AG04450 (cell line): ENCODE results near the gene METTL13. TPM values are rescaled to one million over a fixed set of nuclear protein-coding genes. Genes with fewer than 3 reads are reported as not detected.

ENCODE experiments used
- CTCF ChIA-PET: fragments of 300-600, 350-600 bp; formaldehyde crosslinking; extraction: SDS; loops from one replicate; lab custom pipeline; 2022; ENCODE audit warnings: antibody characterized with exemption, inconsistent platforms; lab: Charles Lee
- POLR2A ChIA-PET: fragments of 350-600 bp; formaldehyde crosslinking; extraction: SDS; loops from one replicate; lab custom pipeline; 2021; ENCODE audit warnings: antibody characterized with exemption, inconsistent platforms; lab: Yijun Ruan, JAX
- DNase-seq: peaks from one replicate; pipeline ENCODE4 v3.0.0-alpha.2; 2011; ENCODE audit warnings: low read depth, low spot score
- H3K27ac ChIP-seq: one replicate; pipeline ENCODE4 v1.5.1; 2012; ENCODE audit warnings: low read depth, low read length, control low read depth
- H3K27me3 ChIP-seq: one replicate; pipeline ENCODE4 v1.6.0; 2012; ENCODE audit warnings: low read length; ENCODE audit not compliant: control insufficient read depth, insufficient read depth
- H3K4me3 ChIP-seq: 2 replicates; pipeline ENCODE4 v1.5.1; 2011; ENCODE audit warnings: mild to moderate bottlenecking, low read depth, low read length, control low read depth
- H3K9me3 ChIP-seq: 2 replicates; pipeline ENCODE4 v1.5.1; 2012; ENCODE audit warnings: low read length; ENCODE audit not compliant: control insufficient read depth, insufficient read depth
- polyA plus RNA-seq: library from polyadenylated mRNA; depleted of rRNA; stranded (reverse); fragments of >200 nt; gene quantifications from 2 replicates; pipeline ENCODE4 v1.2.3, GENCODE V29; 2011
- TF ChIP-seq, protein P1 (sequence below): IDR thresholded peaks from 2 replicates; pipeline ENCODE4 v1.5.1; 2011; ENCODE audit warnings: low read depth, low read length, control low read depth, inconsistent platforms

Gene METTL13
- polyA plus RNA-seq, 1 experiment: 32.0 TPM

DNA sequence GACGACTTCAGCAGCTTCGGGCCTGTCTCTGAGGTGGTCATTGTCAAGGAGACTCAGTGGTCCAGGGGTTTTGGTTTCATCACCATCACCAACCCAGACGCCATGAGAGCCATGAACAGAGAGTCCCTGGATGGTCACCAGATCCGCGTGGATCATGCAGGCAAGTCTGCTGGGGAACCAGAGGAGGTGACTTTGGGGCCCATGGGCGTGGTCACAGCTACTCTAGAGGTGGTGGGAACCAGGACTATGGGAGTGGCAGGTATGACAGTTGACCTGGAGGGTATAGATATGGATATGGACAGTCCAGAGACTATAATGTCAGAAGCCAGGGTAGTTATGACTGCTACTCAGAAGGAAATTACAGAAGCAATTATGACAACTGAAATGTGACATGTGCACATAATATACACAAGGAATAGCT is 19.3 kb upstream of the METTL13 start:
- ChIA-PET POLR2A (no interaction called here), CTCF (interaction anchor here (0.9 kb wide), 1 partner anchor 9 kb away, joined by 3 read pairs; no protein-coding TSS in a partner anchor)
- TF ChIP-seq, protein P1, sequence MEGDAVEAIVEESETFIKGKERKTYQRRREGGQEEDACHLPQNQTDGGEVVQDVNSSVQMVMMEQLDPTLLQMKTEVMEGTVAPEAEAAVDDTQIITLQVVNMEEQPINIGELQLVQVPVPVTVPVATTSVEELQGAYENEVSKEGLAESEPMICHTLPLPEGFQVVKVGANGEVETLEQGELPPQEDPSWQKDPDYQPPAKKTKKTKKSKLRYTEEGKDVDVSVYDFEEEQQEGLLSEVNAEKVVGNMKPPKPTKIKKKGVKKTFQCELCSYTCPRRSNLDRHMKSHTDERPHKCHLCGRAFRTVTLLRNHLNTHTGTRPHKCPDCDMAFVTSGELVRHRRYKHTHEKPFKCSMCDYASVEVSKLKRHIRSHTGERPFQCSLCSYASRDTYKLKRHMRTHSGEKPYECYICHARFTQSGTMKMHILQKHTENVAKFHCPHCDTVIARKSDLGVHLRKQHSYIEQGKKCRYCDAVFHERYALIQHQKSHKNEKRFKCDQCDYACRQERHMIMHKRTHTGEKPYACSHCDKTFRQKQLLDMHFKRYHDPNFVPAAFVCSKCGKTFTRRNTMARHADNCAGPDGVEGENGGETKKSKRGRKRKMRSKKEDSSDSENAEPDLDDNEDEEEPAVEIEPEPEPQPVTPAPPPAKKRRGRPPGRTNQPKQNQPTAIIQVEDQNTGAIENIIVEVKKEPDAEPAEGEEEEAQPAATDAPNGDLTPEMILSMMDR: no peak
- DNase-seq: no peak
- Histone ChIP-seq H3K27me3 (peaks cover 4% of the 10 kb centered on the region), H3K9me3 (no peaks in the 10 kb centered on the region; the same call in 1 of the 2 replicates), H3K27ac (no peak overlapping the region), H3K4me3 (no peak overlapping the region)

GRCh38 chr1:171763764-171764163 is 17.7 kb upstream of the METTL13 start:
- TF ChIP-seq, protein P1: no peak
- no peaks in the 10 kb centered on the region for H3K9me3 ChIP-seq
- H3K27ac ChIP-seq: no peak overlapping the region
- H3K27me3 ChIP-seq: peaks cover 4% of the 10 kb centered on the region
- H3K4me3 ChIP-seq: no peak overlapping the region
- ChIA-PET POLR2A (no interaction called here), CTCF (interaction anchor here (1.1 kb wide), 1 partner anchor 21 kb away, joined by 6 read pairs; no protein-coding TSS in a partner anchor)
- DNase-seq: no peak

DNA sequence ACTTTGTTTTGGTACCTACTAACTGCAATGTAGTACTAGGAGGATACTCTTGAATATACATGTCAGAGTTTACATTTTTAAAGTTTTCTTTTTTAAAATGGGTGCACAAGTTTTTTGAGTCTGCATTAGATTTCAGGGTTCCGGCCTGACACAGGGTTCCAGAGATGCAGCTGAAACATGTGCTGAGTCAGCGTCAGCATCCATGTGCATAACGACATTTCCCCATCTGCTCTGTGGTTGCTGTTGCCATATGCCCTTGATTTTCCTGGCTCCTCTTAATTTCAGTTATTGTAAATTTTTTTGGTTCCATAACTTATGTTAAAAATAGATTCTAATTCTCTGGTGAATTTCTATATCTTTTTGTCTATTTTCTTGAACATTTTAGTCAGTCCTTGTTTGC is 12.3 kb upstream of the METTL13 start:
- TF ChIP-seq, protein P1: no peak
- no peak overlapping the region for H3K27ac ChIP-seq
- no peak overlapping the region for H3K4me3 ChIP-seq
- H3K27me3 ChIP-seq: no peaks in the 10 kb centered on the region
- CTCF ChIA-PET: no interaction called here
- H3K9me3 ChIP-seq: no peaks in the 10 kb centered on the region
- no peak for DNase-seq
- POLR2A ChIA-PET: no interaction called here

GRCh38 chr1:171769754-171770153 is 11.7 kb upstream of the METTL13 start:
- DNase-seq: no peak
- TF ChIP-seq, protein P1: no peak
- Histone ChIP-seq H3K27me3 (no peaks in the 10 kb centered on the region), H3K9me3 (no peaks in the 10 kb centered on the region), H3K27ac (no peak overlapping the region), H3K4me3 (no peak overlapping the region)
- ChIA-PET CTCF (no interaction called here), POLR2A (no interaction called here)

DNA sequence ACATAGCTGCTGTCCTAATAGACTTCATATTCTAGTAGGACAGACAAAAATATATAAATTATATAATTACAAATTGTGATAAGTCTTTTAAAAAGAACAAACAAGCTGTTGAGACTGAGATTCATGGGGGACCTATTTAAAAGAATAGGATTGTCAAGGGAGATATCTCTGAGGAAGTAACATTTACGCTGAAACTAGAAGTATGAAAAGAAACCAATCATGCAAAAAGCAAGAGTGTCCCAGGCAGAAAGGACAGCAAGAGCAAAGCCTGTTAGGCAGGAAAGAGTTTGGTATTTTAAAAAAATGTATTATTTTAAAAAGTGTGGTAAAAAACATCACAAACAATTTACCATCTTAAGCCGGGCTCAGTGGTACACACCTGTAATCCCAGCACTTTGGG is 9.1 kb upstream of the METTL13 start:
- Histone ChIP-seq H3K4me3 (no peak overlapping the region), H3K27me3 (no peaks in the 10 kb centered on the region), H3K27ac (no peak overlapping the region), H3K9me3 (no peaks in the 10 kb centered on the region)
- POLR2A ChIA-PET: no interaction called here
- TF ChIP-seq, protein P1: no peak
- no peak for DNase-seq
- CTCF ChIA-PET: no interaction called here
